Measurements from ENCODE around the gene CDH13.

The CDH13 gene

DNA sequence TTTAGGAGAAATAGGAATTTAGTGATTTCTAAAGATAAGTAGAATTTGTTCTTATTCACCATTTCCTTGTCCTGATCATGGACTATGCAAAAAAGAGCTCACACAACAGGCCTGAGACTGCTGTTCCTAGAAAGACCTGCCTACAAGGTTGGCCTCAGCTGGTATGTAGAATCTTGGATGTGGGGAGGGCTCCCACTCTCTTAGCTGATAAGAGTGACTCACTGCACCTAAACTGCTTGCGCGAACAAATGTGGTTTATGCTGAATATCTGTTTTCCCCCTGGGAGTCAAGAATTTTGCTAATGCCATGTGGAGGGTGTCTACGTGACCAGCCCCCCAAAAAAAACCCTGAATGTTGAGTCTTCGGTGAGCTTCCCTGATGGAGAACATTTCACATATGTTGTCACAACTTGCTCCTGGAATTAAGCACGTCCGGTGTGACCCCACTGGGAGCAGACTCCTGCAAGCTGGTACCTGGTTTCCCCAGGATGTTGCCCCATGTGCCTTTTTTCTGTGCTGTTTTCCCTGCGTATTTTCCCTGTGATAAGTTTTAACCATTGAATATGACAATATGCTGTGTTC is 1112.2 kb downstream of the CDH13 start:
- peak; percentile 60 for DNase-seq

DNA sequence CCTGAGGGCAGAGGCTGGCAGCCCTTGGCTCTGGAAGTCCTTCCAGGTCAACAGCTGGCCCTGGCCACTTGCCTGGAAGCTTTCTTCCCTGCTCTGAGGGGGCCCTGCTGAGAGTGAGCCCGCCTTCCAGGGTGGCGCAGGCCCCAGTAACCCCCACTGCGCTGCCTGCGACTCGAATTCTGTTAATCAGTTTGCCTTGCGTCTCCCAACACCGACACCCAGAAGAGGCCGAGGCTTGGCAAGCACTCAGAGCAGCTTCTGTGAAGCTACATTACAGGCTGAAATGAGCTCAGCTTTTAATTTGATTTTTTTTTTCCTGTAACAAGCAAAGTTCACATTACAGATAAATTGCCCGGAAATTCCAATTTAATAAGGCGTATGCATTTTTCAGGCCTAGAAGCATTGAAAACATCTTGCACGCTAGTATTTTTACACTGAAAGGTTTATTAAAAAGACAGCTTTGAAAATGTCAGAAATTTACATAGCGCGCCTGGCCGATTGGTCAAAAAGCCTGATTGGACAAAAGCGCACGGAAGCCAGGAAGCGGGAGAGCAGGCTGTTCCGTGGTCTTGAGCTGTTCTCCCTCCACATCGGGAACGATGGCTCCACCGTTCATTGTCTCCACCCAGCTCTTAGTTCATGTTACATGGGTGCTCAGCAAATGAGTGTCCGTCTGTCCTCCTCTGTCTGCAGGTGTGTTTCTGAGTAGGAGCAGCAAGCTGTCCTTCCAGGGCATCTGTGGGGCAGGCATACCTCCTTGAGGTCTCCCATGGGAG is 1115.5 kb downstream of the CDH13 start:
- DNase-seq: no peak

DNA sequence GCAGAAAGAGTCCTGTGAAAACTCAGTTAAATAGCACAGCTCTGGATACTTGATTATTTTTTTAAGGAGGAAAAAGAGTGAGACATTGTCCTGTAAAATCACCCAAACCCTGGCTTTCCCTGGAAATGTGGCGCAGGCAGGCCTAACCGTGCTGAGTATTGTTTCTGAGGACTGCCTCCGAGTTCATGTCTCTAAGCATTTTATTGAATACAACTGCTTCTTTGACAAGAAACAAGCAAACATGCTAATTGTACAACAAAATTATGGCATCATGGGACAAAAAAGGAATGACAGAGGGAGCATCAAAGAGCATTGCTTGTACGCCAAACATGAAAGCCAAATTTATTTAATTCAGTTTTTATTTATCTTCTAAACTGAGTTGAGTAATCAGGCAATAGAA is 1116.5 kb downstream of the CDH13 start:
- DNase-seq: no peak

DNA sequence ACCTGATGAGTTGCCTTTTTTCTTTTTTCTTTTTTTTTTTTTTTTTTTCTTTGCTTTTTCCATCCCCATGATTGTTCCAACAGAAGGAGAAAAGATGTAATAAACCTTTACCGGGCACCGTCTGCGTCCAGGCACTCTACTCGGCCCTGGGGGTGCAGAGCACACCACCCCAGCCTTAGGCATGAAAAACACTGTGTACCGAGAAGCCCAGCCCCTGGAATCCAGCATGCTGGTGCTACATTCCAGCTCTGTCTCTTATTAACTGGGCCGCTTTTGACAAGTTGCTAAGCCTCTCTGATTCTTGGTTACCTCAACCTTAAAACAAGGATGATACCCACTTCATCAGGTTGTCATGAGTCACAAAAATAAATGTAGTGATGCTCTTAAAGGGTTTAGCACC is 1117.0 kb downstream of the CDH13 start:
- DNase-seq: no peak

DNA sequence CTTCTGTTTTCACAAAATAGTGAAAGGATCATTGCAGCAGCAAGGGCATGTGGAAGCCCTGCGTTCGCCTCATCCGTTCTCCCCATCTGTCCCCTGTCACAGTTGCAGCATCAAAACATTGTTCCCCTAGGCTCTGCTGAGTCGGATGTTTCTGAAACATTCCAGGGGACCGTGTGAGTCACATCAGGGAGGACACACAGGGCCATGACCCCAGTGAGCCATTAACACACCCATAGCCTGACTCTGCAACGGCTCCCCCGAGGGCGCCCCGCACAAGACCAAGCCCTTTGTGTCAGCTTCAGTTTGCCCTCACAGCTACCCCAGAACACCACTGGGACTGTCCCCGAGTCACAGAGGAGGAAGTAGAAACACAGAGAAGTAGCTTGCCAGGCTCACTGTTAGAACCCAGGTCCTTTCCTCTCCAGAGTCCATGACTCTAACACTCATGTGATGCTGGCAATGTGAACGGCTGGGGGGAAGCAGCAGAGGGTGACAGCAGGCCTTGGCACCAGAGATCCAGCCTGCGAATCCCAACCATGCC is 1117.7 kb downstream of the CDH13 start:
- DNase-seq: peak; percentile 51

DNA sequence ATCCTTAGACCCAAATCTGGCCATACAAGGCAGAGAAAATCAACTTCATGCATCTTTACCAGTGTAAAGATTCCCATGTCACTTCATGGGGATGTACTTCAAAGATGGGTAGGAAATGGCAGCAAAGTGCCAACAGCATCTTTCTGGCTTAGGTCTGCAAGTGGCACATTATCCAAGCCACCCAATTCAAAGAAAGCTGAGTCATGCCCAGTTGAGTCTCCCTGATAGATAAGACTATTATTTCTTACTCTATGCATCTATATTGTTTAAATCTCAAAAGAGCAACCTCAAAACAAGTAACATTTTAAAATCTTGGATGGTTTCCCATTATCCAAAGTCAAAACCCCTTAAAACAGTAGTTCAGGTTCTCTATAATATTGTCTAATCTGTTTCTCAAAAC is 1119.8 kb downstream of the CDH13 start:
- no peak for DNase-seq

DNA sequence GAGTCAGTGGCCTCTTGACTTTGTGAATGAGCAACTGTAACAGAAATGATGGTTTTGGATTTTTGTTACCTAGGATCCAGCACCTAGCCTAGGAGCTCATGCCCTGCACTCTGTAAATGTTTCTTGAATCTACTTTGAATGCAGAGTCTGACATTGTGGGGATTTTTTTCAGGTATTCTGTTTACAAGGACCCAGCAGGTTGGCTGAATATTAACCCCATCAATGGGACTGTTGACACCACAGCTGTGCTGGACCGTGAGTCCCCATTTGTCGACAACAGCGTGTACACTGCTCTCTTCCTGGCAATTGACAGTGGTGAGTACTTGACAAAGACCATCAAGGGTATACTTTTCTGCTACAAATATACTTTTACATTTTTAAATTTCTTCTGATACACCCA is 1121.2 kb downstream of the CDH13 start:
- DNase-seq: no peak

DNA sequence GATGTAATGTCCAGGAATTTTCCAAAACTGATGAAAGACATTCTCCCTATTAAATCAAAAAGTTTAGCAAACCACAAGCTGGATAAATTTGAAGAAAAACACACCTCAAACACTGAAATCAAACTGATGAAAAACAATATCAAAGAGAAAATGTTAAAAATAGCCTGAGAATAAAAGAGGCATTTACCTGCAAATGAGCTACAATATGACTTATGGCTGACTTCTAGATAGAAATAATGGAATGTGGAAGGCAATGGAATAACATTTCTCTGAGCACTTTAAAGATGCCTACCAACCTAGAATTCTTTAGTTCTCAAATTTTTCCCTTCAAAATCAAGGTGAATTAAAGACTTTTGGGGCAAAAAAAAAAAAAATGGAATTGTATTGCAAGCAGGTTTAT is 1128.6 kb downstream of the CDH13 start:
- no peak for DNase-seq

DNA sequence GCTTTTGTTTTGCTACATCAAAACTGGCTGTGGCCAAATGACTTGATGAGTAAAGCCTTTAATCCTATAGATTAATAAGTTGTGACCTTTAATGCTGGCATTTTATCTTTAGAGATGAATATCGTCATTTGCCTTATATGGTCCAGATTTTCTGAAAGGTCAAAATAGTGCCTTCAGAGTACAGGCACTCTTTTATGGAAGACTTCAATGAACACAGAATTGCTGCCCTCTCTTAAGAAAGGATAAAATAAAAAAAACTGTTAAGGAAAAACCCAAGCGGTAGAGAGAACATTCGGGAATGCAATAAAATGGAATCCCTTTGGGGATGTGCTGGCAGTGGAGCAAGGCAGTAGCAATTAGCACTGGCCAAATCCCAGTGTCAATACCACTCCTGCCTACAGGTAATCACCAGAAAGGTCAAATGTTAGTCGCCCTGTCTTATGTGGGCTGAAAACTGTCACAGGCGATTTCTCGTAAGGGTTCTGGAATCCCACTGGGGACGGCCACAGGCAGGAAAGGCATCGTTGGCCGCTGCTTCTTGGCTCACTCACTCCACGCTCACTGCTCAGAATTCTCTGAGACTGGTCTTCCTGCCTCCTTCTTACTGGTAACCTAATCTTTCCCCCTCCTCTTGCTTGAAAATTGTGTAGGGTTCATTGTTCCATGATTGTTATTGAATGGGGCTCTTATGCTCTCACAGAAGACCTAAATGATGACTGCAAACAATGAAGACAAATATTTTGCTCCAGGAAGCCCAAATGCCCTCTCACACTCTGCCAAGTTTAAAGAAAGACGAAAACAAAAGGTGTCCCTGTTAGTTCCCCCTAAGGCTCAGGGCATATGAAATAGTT is 1135.6 kb downstream of the CDH13 start:
- DNase-seq: no peak

DNA sequence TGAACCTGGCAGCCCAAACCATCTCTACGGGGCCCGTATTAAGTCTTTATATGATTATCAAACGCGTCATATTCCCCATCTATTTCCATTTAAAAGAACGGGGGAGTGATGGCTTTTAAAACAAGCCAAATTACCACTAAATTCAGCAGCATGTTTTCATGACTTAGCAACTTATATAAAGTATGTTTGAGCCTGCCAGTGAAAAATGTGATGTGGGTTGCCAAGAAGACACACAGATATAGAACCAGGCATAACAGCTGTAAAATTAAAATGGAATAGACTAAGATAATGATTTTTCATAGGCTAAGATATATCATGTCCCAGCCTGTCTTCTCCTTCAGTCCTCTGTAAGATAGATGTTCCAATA is 1136.2 kb downstream of the CDH13 start:
- no peak for DNase-seq

DNA sequence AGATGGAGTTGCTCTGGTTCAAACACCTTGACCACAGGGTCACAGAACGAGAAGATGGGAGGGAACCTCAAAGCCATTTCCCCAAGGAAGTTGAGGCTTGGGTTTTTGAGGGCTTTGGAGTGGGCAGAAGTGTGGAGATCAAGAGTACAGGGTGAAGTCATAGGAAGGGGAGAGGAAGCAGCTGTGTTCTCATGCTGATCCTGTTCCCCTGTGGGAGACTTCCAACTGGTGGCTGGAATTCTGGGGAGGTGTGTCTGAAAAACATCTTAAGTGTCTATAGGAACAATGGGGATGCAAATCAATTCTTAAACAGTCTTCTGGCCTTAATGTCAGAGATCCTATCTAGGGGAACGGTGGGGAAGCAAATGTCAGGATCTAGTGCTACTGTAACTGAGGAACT is 1142.2 kb downstream of the CDH13 start:
- no peak for DNase-seq

DNA sequence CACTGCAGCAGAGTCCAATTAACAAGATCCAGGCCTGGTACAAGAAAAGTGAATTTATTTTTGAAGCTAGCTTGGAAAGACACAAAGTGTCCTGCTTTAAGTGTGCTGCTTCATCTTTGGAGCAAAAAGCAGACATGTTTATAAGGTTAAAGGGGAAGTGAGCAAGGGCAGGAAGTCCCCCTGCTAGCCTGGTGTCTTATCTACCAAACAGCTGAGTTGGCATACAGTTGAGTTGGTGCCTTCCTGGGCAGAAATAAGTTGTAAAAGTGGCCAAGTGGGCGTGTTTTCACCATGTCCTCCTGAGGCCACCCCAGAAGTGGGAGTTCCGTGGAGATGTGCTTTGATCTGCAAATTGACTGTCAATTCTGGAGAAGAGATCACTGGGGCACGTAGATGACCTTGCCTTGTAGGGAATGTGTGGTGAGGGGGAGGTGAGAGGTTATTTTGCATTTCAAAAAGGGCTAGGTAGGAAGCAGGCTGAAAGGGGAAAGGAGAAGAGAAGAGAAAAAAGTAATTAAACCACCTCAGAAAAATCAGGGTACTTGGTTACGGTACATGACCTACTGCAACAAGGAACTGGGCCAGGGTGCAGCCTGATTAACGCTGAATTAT is 1142.7 kb downstream of the CDH13 start:
- no peak for DNase-seq

DNA sequence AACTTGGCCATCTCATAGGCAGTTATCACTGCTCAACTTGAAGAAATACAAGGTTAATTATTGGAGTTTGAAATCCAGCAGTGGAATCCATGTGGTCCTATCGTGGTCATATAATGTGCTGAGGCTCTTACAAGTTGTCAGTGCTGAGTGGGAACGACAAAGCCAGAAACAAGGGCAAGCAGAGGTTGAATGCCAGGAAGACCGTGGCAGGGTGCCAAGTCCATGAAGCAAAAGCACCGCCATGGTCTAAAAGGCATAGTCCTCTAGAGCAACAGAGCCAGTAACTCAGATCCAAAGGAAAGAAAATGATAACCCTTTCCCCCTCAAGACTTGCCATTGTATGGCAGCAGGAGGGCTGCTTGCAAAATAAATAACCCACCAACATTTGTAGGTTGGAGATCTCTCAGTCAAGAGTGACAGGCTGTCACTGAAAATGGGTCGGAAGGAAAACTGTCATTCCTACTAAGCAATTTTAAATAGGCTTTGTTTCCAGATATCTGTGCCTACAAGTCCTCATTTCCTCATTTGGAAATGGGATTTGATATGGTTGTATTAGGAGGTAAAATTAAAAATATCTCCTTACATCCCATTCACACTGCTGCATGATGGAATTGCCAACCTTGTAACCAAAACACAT is 1144.7 kb downstream of the CDH13 start:
- DNase-seq: no peak

DNA sequence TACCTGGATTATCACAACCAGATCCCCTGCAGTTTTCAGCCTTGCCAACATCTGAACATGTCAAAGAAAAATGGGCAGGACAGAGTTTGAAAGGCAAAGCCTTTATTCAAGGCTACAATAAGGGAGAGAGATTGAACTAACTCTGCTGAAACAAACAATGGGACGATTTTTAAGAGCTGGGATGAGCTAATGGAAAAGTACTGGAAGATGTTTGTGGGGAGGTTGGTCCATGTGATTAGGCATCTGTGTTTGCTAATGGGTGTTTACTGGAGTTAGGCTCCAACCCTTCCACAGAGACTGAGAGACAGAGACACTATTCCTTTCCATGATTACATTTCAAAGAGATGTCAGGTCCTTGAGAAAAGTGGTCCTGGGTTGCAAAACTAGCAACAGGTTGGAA is 1146.0 kb downstream of the CDH13 start:
- no peak for DNase-seq

DNA sequence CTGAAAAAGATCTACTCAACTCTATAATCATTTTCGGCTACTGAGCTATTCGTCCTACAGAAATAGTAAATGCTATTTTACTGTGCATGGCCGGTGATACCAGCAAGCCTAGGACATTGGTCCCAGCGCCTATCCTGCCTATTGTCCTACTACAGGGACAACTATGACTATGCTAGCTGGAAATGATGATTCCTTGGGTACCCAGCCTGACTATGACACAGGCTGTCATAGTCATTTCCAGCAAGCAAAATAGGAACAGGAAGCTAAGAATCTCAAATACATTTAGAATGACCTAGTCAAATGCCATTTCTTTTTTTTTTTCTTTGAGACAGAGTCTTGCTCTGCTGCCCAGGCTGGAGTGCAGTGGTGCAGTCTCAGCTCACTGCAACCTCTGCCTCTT is 1147.3 kb downstream of the CDH13 start:
- no peak for DNase-seq

DNA sequence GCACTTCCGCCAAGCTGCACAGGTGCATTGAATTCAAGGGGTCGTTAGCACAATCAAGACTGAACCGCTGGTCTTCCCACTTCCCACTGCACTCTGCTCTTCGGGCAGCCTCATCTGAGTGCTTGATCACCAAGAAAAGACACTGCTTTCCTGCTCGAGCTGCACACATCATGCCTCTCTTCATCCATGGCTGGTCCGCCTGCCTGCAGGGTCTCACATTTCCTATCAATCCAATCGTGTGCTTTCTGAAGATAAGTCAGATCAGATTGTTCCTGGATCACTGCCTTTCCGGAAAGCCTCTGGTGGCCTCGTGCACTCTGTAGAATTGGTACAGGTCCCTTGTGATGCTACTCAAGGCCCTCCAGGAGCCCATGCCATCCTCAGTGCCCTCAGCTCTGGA is 1150.2 kb downstream of the CDH13 start:
- no peak for DNase-seq

DNA sequence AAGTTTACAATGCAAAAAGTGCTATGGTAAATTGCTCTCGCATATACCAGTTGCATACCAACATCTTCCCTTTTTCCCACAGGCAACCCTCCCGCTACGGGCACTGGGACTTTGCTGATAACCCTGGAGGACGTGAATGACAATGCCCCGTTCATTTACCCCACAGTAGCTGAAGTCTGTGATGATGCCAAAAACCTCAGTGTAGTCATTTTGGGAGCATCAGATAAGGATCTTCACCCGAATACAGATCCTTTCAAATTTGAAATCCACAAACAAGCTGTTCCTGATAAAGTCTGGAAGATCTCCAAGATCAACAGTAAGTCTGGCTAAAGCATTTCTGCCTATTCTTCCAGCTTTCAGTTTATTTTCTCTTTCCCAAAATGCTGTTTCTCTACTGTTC is 1153.1 kb downstream of the CDH13 start:
- DNase-seq: peak; percentile 63

DNA sequence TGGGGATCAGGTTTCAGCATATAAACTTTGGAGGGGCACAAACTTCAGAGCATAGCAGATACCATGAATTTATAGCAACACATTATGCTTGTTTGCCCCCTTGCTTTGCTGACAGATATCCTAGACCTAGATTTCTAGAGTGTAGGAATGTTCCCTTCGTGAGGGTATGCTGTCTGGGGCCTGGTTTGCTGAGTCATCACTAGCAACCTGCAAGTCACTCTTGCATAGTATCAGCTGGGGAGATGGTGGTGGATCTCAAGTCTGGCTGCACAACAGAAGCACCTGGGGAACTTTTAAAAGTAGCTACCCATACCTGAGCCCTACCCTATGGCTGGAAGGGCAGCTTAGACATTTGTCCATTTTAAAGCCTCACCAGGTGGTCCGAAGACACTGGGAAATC is 1158.7 kb downstream of the CDH13 start:
- no peak for DNase-seq

DNA sequence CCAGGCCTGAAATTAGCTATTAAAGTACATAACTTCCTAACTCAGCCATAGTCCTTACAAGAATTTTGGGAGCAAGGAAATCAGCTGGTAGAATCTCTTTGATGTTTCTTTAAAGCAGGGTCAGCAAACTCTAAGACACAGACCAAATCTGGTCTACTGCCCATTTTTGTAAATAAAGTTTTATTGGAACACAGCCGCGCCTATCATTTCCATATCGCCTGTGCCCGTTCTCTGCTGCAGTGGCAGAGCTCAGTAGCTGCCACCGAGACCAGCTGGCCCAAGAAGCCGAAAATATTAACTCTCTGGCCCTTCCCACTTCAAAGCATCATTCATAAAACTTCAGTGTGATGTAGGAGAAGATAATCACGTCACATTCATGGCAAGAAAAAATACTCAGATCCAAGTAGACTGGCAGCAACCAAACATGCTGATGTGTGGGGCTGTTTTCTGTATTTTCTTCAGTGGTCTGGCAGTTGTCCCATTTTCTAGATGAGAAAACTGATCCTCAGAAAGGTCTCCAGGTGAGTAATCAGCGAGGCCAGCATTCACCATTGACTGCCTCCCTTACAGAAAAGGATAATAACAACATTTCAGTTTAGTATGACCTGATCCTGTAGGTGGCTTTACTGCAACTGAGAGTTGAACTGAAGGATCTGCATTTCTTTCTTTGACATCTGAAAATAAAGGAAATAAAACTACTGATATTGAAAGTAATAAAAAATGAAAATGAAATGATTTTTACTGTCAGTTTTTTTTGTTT is 1163.1 kb downstream of the CDH13 start:
- DNase-seq: no peak

DNA sequence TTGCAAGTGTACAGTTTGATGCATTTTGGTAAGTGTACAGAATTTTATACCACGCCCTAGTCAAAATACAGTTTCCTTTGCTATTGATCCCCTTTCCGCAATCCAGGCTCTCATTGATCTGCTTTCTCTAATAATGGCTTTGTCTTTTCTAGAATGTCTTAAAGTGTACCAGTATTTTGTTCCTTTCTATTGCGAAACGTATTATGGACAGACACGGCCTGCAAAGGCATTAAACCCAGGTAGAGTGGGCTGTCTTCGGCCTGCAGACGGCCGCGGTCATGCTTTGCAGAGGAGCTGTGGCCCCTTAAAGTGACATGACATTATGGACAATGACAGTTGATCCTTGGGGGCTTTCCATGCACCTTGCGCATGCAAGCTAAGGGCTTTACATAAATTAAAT is 1165.1 kb downstream of the CDH13 start:
- DNase-seq: no peak

DNA sequence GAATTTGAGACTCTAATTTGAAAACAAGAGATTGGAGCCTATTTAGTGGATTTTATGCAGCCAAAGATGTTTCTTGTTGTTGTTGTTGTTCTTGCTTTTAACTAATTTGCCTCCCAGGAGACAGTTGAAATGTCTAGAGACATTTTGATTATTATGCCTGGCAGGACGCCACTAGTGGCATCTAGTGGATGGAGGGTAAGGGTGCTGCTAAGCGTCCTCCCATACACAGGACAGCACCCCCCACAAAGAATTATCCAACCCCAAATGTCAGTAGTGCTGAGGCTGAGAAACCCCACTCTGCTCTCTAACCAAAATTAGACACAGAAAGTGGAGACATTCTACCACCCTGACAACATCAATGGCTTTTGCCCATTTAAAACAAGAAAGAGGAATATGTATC is 1165.6 kb downstream of the CDH13 start:
- DNase-seq: no peak

DNA sequence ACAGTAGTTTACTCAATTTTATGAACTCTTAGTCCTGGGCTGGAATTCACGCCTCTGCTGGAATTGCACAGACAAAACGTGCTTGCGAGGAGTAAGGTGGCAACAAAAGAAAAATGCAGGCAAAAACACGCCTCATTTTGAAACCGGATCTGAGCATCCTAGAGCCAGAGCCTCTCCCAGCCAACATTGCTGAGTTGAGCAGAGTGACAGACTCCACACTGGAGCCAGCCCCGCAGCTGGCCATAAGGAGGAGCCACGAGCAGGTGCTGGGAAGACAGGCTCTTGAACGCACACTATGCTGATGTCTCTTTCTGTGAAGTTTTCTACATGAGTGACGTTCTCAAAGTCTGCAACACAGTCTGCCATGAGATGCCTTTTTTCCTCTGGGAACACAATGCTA is 1166.4 kb downstream of the CDH13 start:
- no peak for DNase-seq
